ENCODE results near the gene TRUB2.

DNA sequence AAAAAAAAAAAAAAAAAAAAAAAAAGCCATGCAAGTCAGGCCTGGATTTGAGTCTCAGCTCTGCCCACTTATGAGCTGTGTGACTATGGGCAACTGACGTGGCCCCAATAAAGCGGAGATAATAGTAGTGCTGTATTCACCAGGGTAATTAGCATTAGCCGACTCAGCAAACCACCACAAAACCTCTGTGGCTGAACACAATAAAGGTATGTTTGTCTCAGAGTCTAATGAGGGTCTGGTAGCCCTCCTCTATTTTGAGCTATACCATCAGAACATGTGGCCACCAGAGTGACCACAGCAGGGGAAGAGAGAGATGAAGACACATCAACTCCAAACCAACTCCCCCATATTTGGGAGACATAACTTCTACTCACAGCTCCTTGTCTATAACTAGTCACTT, 30.2 kb downstream of the TRUB2 start:
- TF ChIP-seq, protein P1, sequence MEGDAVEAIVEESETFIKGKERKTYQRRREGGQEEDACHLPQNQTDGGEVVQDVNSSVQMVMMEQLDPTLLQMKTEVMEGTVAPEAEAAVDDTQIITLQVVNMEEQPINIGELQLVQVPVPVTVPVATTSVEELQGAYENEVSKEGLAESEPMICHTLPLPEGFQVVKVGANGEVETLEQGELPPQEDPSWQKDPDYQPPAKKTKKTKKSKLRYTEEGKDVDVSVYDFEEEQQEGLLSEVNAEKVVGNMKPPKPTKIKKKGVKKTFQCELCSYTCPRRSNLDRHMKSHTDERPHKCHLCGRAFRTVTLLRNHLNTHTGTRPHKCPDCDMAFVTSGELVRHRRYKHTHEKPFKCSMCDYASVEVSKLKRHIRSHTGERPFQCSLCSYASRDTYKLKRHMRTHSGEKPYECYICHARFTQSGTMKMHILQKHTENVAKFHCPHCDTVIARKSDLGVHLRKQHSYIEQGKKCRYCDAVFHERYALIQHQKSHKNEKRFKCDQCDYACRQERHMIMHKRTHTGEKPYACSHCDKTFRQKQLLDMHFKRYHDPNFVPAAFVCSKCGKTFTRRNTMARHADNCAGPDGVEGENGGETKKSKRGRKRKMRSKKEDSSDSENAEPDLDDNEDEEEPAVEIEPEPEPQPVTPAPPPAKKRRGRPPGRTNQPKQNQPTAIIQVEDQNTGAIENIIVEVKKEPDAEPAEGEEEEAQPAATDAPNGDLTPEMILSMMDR (IDR thresholded peaks at IDR 0.05) = no peak
- no peak for TF ChIP-seq EP300 (IDR thresholded peaks at IDR 0.05)
